C4-2B (cell line): ENCODE results near the gene SCAPER.

Experiments
- ZFX ChIP-seq: fragments of 450-650 bp; IDR thresholded peaks from 2 replicates; pipeline ENCODE4 v1.6.1; 2017
- TF ChIP-seq, protein P1 (sequence below): fragments of 450-650 bp; conservative IDR thresholded peaks from 2 replicates; pipeline ENCODE4 v1.5.1; 2017; ENCODE audit warnings: mild to moderate bottlenecking

DNA sequence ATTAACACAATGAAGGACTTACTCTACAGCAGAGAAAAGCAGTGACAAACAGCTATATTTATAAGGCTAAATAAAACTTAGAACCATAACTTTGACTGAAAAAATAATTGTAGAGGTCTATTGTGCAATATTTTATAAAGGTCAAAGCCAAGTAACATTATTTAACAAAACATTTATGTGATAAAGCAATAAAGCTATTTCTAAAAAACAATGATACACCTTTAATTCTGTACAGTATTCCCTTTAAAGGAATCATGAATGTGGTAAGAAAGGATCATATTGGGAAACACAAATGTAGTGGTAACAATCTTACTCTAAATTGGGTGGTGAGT is 332.2 kb downstream of the SCAPER start:
- TF ChIP-seq, protein P1, sequence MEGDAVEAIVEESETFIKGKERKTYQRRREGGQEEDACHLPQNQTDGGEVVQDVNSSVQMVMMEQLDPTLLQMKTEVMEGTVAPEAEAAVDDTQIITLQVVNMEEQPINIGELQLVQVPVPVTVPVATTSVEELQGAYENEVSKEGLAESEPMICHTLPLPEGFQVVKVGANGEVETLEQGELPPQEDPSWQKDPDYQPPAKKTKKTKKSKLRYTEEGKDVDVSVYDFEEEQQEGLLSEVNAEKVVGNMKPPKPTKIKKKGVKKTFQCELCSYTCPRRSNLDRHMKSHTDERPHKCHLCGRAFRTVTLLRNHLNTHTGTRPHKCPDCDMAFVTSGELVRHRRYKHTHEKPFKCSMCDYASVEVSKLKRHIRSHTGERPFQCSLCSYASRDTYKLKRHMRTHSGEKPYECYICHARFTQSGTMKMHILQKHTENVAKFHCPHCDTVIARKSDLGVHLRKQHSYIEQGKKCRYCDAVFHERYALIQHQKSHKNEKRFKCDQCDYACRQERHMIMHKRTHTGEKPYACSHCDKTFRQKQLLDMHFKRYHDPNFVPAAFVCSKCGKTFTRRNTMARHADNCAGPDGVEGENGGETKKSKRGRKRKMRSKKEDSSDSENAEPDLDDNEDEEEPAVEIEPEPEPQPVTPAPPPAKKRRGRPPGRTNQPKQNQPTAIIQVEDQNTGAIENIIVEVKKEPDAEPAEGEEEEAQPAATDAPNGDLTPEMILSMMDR, result no peak
- TF ChIP-seq ZFX, result no peak
